ENCODE results near the gene NTF4. TPM values are rescaled to one million over a fixed set of nuclear protein-coding genes. Genes with fewer than 3 reads are reported as not detected.
"Not testable (repeated sequence)": the region's sequence is repeated elsewhere in the genome, so short reads cannot be mapped to it uniquely, and the experiment has no call there.

NTF4 gene
- total RNA-seq, 1 donor from 2014 or later: not detected

DNA sequence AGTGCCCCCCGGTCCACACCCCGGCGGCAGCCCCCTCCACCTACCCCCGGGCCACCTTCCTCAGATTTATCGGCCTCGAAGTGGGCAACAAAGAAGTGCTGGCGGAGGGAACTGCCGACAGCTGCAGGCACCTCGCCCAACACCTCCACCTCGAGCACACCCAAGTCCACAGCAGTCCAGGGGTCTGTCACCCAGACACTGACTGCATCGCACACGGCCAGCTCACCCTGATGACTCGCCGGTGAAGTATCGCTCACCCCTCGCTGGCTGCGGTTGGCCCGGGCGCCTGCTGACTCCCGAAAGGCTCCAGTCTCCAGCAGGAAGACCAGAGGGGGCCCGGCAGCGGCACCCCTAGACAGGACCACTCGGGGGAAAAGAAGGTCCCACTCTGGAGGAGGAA is 39.0 kb downstream of the NTF4 start:
- H3K4me1 ChIP-seq (ENCODE audit: control insufficient read depth in 3 of 3, insufficient read depth in 3 of 3, low read length in 3 of 3); H3K4me3 ChIP-seq (ENCODE audit: low read length in 3 of 3); H3K9me3 ChIP-seq (ENCODE audit: control insufficient read depth in 3 of 3, low read length in 3 of 3); H3K9ac ChIP-seq (ENCODE audit: low read depth in 1 of 3, low read length in 3 of 3); H3K27me3 ChIP-seq (ENCODE audit: control insufficient read depth in 3 of 3, insufficient read depth in 3 of 3, low read length in 3 of 3); H3K36me3 ChIP-seq (ENCODE audit: control insufficient read depth in 3 of 3, insufficient read depth in 3 of 3, low read length in 3 of 3); H3K27ac ChIP-seq (ENCODE audit: low read depth, low read length): not testable (repeated sequence)

DNA sequence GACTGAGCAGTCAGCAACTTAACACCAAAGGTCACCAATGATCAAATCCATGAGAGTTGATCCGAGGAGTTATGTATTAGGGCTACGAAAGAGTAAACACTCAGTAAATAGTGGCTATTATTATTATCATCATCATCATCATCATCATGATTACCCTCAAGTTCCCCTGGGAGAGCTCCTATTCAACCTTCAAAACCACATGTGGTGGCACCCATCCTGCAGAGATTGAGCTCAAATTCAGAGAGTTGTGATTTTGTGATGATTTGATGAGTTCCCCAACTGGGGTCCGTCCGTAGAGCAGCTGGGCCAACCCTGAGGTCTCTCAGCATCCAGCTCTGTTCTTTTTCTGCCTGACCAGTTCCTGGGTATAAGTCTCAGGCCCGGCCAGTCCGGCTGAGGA is 39.5 kb downstream of the NTF4 start:
- H3K36me3 ChIP-seq (ENCODE audit: control insufficient read depth in 3 of 3, insufficient read depth in 3 of 3, low read length in 3 of 3); H3K27ac ChIP-seq (ENCODE audit: low read depth, low read length); H3K9me3 ChIP-seq (ENCODE audit: control insufficient read depth in 3 of 3, low read length in 3 of 3); H3K9ac ChIP-seq (ENCODE audit: low read depth in 1 of 3, low read length in 3 of 3); H3K4me1 ChIP-seq (ENCODE audit: control insufficient read depth in 3 of 3, insufficient read depth in 3 of 3, low read length in 3 of 3); H3K4me3 ChIP-seq (ENCODE audit: low read length in 3 of 3); H3K27me3 ChIP-seq (ENCODE audit: control insufficient read depth in 3 of 3, insufficient read depth in 3 of 3, low read length in 3 of 3): not testable (repeated sequence)

DNA sequence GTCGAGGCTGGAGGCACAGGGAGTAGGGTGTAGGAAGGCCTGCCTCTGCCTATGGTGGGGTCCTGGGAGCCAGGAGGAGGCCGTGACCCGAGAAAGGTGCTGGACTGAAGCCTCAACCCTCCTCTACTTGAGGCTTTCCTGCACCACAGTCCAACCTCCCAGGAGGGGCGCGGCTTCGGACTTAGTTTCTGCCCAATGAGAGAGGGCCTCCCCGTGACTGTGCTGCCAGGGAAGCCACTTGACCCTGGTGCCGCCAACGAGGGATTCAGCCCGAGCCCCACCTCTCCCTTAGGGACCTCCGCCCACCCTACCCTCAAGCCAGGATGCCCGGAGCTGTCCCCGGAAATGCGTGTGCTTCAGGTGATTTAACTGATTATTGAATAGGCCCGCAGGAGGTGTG is 40.4 kb downstream of the NTF4 start, which contains the start of gene CGB3:
CGB3 (minus strand) TSS at position 101 of the 400 bp plus-strand sequence. CDS start 362 bp downstream, outside the sequence.
- not testable (repeated sequence) for H3K4me3 ChIP-seq (ENCODE audit: low read length in 3 of 3); H3K36me3 ChIP-seq (ENCODE audit: control insufficient read depth in 3 of 3, insufficient read depth in 3 of 3, low read length in 3 of 3); H3K9ac ChIP-seq (ENCODE audit: low read depth in 1 of 3, low read length in 3 of 3); H3K9me3 ChIP-seq (ENCODE audit: control insufficient read depth in 3 of 3, low read length in 3 of 3); H3K4me1 ChIP-seq (ENCODE audit: control insufficient read depth in 3 of 3, insufficient read depth in 3 of 3, low read length in 3 of 3); H3K27ac ChIP-seq (ENCODE audit: low read depth, low read length)
- peaks cover 0 to 11% (median 2%) of the 10 kb centered on the region in 3 donors for H3K27me3 ChIP-seq (ENCODE audit: control insufficient read depth in 3 of 3, insufficient read depth in 3 of 3, low read length in 3 of 3)

GRCh38 chr19:49022116-49022515 is 42.5 kb downstream of the NTF4 start:
- Histone ChIP-seq H3K27ac (ENCODE audit: low read depth, low read length) (no peak overlapping the region), H3K4me3 (ENCODE audit: low read length in 3 of 3) (no peak overlapping the region), H3K27me3 (ENCODE audit: control insufficient read depth in 3 of 3, insufficient read depth in 3 of 3, low read length in 3 of 3) (peaks cover 2 to 11% (median 4%) of the 10 kb centered on the region in 3 donors), H3K36me3 (ENCODE audit: control insufficient read depth in 3 of 3, insufficient read depth in 3 of 3, low read length in 3 of 3) (no peaks in the 10 kb centered on the region), H3K9ac (ENCODE audit: low read depth in 1 of 3, low read length in 3 of 3) (no peak overlapping the region), H3K4me1 (ENCODE audit: control insufficient read depth in 3 of 3, insufficient read depth in 3 of 3, low read length in 3 of 3) (peaks cover 15 to 21% (median 16%) of the 10 kb centered on the region in 3 donors), H3K9me3 (ENCODE audit: control insufficient read depth in 3 of 3, low read length in 3 of 3) (no peaks in the 10 kb centered on the region)

- Histone ChIP-seq H3K9me3 (ENCODE audit: control insufficient read depth in 3 of 3, low read length in 3 of 3) (no peaks in the 10 kb centered on the region), H3K27ac (ENCODE audit: low read depth, low read length) (no peak overlapping the region), H3K9ac (ENCODE audit: low read depth in 1 of 3, low read length in 3 of 3) (no peak overlapping the region), H3K27me3 (ENCODE audit: control insufficient read depth in 3 of 3, insufficient read depth in 3 of 3, low read length in 3 of 3) (peaks cover 3 to 11% (median 4%) of the 10 kb centered on the region in 3 donors), H3K4me1 (ENCODE audit: control insufficient read depth in 3 of 3, insufficient read depth in 3 of 3, low read length in 3 of 3) (peaks cover 15 to 21% (median 16%) of the 10 kb centered on the region in 3 donors), H3K36me3 (ENCODE audit: control insufficient read depth in 3 of 3, insufficient read depth in 3 of 3, low read length in 3 of 3) (peaks cover 0 to 1% (median under 1%) of the 10 kb centered on the region in 3 donors), H3K4me3 (ENCODE audit: low read length in 3 of 3) (no peak overlapping the region)
Observed at GRCh38 chr19:49020931-49021895, 43.4 kb downstream of the NTF4 start.

GRCh38 chr19:49020342-49020741 is 44.3 kb downstream of the NTF4 start:
- Histone ChIP-seq H3K9ac (ENCODE audit: low read depth in 1 of 3, low read length in 3 of 3) (no peak overlapping the region), H3K4me3 (ENCODE audit: low read length in 3 of 3) (no peak overlapping the region), H3K4me1 (ENCODE audit: control insufficient read depth in 3 of 3, insufficient read depth in 3 of 3, low read length in 3 of 3) (peaks cover 15 to 21% (median 16%) of the 10 kb centered on the region in 3 donors), H3K27ac (ENCODE audit: low read depth, low read length) (no peak overlapping the region), H3K9me3 (ENCODE audit: control insufficient read depth in 3 of 3, low read length in 3 of 3) (no peaks in the 10 kb centered on the region), H3K36me3 (ENCODE audit: control insufficient read depth in 3 of 3, insufficient read depth in 3 of 3, low read length in 3 of 3) (peaks cover 4 to 10% (median 9%) of the 10 kb centered on the region in 3 donors), H3K27me3 (ENCODE audit: control insufficient read depth in 3 of 3, insufficient read depth in 3 of 3, low read length in 3 of 3) (peaks cover 3 to 11% (median 4%) of the 10 kb centered on the region in 3 donors)

GRCh38 chr19:49019242-49019932 is 45.2 kb downstream of the NTF4 start:
- H3K9ac ChIP-seq (ENCODE audit: low read depth in 1 of 3, low read length in 3 of 3): peak overlapping the region in 2 of 3 donors; percentile 14 to 66
- H3K9me3 ChIP-seq (ENCODE audit: control insufficient read depth in 3 of 3, low read length in 3 of 3): no peaks in the 10 kb centered on the region
- peak overlapping the region; percentile 54 to 61 (median 60) for H3K4me3 ChIP-seq (ENCODE audit: low read length in 3 of 3)
- H3K27ac ChIP-seq (ENCODE audit: low read depth, low read length): no peak overlapping the region
- peaks cover 15 to 21% (median 16%) of the 10 kb centered on the region in 3 donors for H3K4me1 ChIP-seq (ENCODE audit: control insufficient read depth in 3 of 3, insufficient read depth in 3 of 3, low read length in 3 of 3)
- H3K36me3 ChIP-seq (ENCODE audit: control insufficient read depth in 3 of 3, insufficient read depth in 3 of 3, low read length in 3 of 3): peaks cover 13 to 20% (median 19%) of the 10 kb centered on the region in 3 donors
- H3K27me3 ChIP-seq (ENCODE audit: control insufficient read depth in 3 of 3, insufficient read depth in 3 of 3, low read length in 3 of 3): peaks cover 3 to 11% (median 4%) of the 10 kb centered on the region in 3 donors

- not testable (repeated sequence) for H3K27ac ChIP-seq (ENCODE audit: low read depth, low read length); H3K9me3 ChIP-seq (ENCODE audit: control insufficient read depth in 3 of 3, low read length in 3 of 3)
- Histone ChIP-seq H3K4me1 (ENCODE audit: control insufficient read depth in 3 of 3, insufficient read depth in 3 of 3, low read length in 3 of 3) (peaks cover 15 to 21% (median 16%) of the 10 kb centered on the region in 3 donors), H3K27me3 (ENCODE audit: control insufficient read depth in 3 of 3, insufficient read depth in 3 of 3, low read length in 3 of 3) (peaks cover 3 to 11% (median 4%) of the 10 kb centered on the region in 3 donors), H3K36me3 (ENCODE audit: control insufficient read depth in 3 of 3, insufficient read depth in 3 of 3, low read length in 3 of 3) (peaks cover 13 to 25% (median 22%) of the 10 kb centered on the region in 3 donors), H3K4me3 (ENCODE audit: low read length in 3 of 3) (peak overlapping the region; percentile 54 to 61 (median 60)), H3K9ac (ENCODE audit: low read depth in 1 of 3, low read length in 3 of 3) (peak overlapping the region; percentile 23 to 66 (median 43))
Observed at GRCh38 chr19:49018388-49019241, 46.0 kb downstream of the NTF4 start.

DNA sequence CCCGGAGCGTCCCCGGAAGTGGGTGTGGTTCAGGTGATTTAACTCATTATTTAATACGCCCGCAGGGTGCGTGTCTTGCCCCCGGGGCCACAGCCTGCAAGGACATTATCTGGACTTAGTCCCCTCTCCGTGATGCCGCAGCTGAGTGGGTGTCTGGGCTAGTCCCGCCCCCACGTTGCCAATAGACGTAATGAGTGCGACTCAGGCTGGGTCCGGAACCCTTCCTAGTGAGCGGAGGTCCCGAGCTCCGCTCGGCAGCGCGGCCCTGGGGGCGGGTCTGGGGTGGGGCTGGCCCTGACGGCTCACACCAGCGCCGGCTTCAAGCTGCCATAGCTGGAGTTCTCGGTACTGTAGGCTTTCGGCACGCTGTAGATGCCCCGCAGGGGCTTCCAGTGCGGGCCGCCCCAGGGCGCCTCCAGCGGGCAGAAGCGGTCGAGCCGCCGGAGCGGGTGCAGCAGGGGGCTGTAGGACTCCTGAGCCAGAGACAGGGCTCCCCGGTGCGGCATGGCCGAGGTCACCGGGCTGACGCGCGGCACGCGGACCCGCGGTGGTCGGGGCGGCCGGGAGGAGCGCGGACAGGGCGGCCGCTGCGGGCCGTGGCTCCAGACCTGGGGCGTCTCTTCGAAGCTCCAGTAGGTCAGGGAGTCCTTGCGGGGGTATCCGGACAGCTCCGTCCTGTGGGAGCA is 46.8 kb downstream of the NTF4 start:
- Histone ChIP-seq H3K27ac (ENCODE audit: low read depth, low read length) (no peak overlapping the region), H3K27me3 (ENCODE audit: control insufficient read depth in 3 of 3, insufficient read depth in 3 of 3, low read length in 3 of 3) (peaks cover 3 to 11% (median 4%) of the 10 kb centered on the region in 3 donors), H3K9me3 (ENCODE audit: control insufficient read depth in 3 of 3, low read length in 3 of 3) (no peaks in the 10 kb centered on the region), H3K36me3 (ENCODE audit: control insufficient read depth in 3 of 3, insufficient read depth in 3 of 3, low read length in 3 of 3) (peaks cover 13 to 25% (median 22%) of the 10 kb centered on the region in 3 donors), H3K9ac (ENCODE audit: low read depth in 1 of 3, low read length in 3 of 3) (peak overlapping the region; percentile 23 to 66 (median 43)), H3K4me3 (ENCODE audit: low read length in 3 of 3) (peak overlapping the region; percentile 54 to 61 (median 60)), H3K4me1 (ENCODE audit: control insufficient read depth in 3 of 3, insufficient read depth in 3 of 3, low read length in 3 of 3) (peaks cover 15 to 21% (median 16%) of the 10 kb centered on the region in 3 donors)
